Panc1 (cell line): ENCODE data around the gene FPR3. TPM values are rescaled to one million over a fixed set of nuclear protein-coding genes. Genes with fewer than 3 reads are reported as not detected.

ENCODE experiments used
- ATAC-seq: fragments of 200-7000 bp; cut with Tn5 transposase; 2 replicates; pipeline ENCODE4 v1.9.1; 2020; ENCODE audit warnings: mild to moderate bottlenecking, moderate library complexity
- BruUV-seq: library from RNA; stranded (reverse); fragments of 400-500 nt; replicated peaks from 2 replicates; lab custom pipeline; 2021; lab: Mats Ljungman, UMichigan
- CTCF ChIA-PET: fragments of 300-600 bp; sonication (Branson Sonifier 250); formaldehyde crosslinking; loops from one replicate; lab custom pipeline; 2022; ENCODE audit warnings: antibody characterized with exemption; lab: Charles Lee
- POLR2A ChIA-PET: fragments of 300-600 bp; sonication (Branson Sonifier 250); formaldehyde crosslinking; loops from one replicate; lab custom pipeline; 2022; ENCODE audit warnings: antibody characterized with exemption; lab: Charles Lee
- DNase-seq: peaks from one replicate; pipeline ENCODE4 v3.0.0-alpha.2; 2010; ENCODE audit warnings: low read depth, low spot score
- H3K27ac ChIP-seq: 2 replicates; pipeline ENCODE4 v1.5.1; 2011; ENCODE audit warnings: mild to moderate bottlenecking, low read length, inconsistent platforms
- H3K27me3 ChIP-seq: fragments of 200-500 bp; sonication (Bioruptor generic); 2 replicates; pipeline ENCODE4 v1.6.0; 2014; ENCODE audit warnings: low read length, inconsistent platforms; ENCODE audit not compliant: control insufficient read depth, insufficient read depth
- H3K36me3 ChIP-seq: fragments of 200-500 bp; sonication (Bioruptor generic); 2 replicates; pipeline ENCODE4 v1.5.1; 2014; ENCODE audit warnings: inconsistent platforms, mild to moderate bottlenecking, low read length, moderate library complexity; ENCODE audit not compliant: control insufficient read depth, insufficient read depth
- H3K4me1 ChIP-seq: 2 replicates; pipeline ENCODE4 v1.5.1; 2011; ENCODE audit warnings: inconsistent platforms, mild to moderate bottlenecking, low read length, moderate library complexity; ENCODE audit not compliant: control insufficient read depth, insufficient read depth
- H3K4me3 ChIP-seq, 2 experiments: 2 replicates each; pipeline ENCODE4 v1.5.1; 2011 to 2012; ENCODE audit warnings: low read depth in 2 of 2, low read length in 2 of 2, mild to moderate bottlenecking in 2 of 2, inconsistent platforms in 1 of 2, moderate library complexity in 1 of 2
- H3K9me3 ChIP-seq: fragments of 200-500 bp; sonication (Bioruptor generic); 2 replicates; pipeline ENCODE4 v1.5.1; 2014; ENCODE audit warnings: low read depth, mild to moderate bottlenecking, inconsistent platforms, low read length, moderate library complexity; ENCODE audit not compliant: control insufficient read depth, insufficient read depth
- CTCF ChIP-seq: fragments of 450-650 bp; IDR thresholded peaks from 2 replicates; pipeline ENCODE4 v1.5.1; 2017; ENCODE audit warnings: mild to moderate bottlenecking
- POLR2AphosphoS5 ChIP-seq: IDR thresholded peaks from 2 replicates; pipeline ENCODE4 v1.6.1; 2012; ENCODE audit warnings: mild to moderate bottlenecking, low read depth, low read length, moderate library complexity
- REST ChIP-seq, 2 experiments: IDR thresholded peaks; 2 replicates each; pipeline ENCODE4 v1.6.1; 2011 to 2012; ENCODE audit warnings: low read depth in 2 of 2, control low read depth in 1 of 2, low read length in 1 of 2, mild to moderate bottlenecking in 1 of 2, moderate library complexity in 1 of 2; ENCODE audit not compliant: insufficient read depth in 1 of 2
- SIN3A ChIP-seq: IDR thresholded peaks from 2 replicates; pipeline ENCODE4 v1.6.1; 2012; ENCODE audit warnings: low read depth, mild to moderate bottlenecking, low read length, moderate library complexity, borderline replicate concordance; ENCODE audit not compliant: insufficient read depth
- TCF7L2 ChIP-seq: IDR thresholded peaks from 2 replicates; pipeline ENCODE4 v1.6.1; 2011; ENCODE audit warnings: mild to moderate bottlenecking, low read depth, low read length, inconsistent platforms
- in situ Hi-C: cut with HindIII; loops from 2 replicates; pipeline ENCODE4 v1.10.0; 2016; ENCODE audit warnings: low sequenced_read_pairs, low pct_unique_long_range_greater_than_20kb
- intact Hi-C: fragments of 100-400 bp; cut with micrococcal nuclease; formaldehyde crosslinking; loops from one replicate; pipeline ENCODE4 v1.10.0; 2022; ENCODE audit not compliant: unreplicated experiment
- total RNA-seq: library from RNA; stranded (reverse); gene quantifications from one replicate; pipeline ENCODE4 v1.2.1, GENCODE V29; 2021; ENCODE audit not compliant: unreplicated experiment

Gene FPR3
- total RNA-seq, 1 experiment from 2014 or later, result 0.08 TPM

GRCh38 chr19:51808333-51808986 lies 13.5 kb downstream of the FPR3 start:
- Histone ChIP-seq H3K4me1 (no peaks in the 10 kb centered on the region), H3K4me3 (no peak overlapping the region), H3K27ac (no peak overlapping the region), H3K9me3 (no peaks in the 10 kb centered on the region), H3K27me3 (no peaks in the 10 kb centered on the region), H3K36me3 (no peaks in the 10 kb centered on the region)
- ChIA-PET POLR2A (no interaction called here), CTCF (no interaction called here)
- no peak; the same call in 1 of the 2 replicates for TF ChIP-seq CTCF
- no peak for TF ChIP-seq POLR2AphosphoS5
- TF ChIP-seq SIN3A, result no peak
- no peak for TF ChIP-seq TCF7L2
- TF ChIP-seq REST (IDR thresholded peaks at IDR 0.05; ENCODE audit: insufficient read depth in 1 of 2, low read depth in 2 of 2, low read length in 1 of 2), result no peak
- ATAC-seq, result no peak
- in situ Hi-C loops, result no loop called here
- peak; percentile 8 for DNase-seq
- intact Hi-C loops, result no loop called here
- BruUV-seq, result no TSS peak

- intact Hi-C loops, result no loop called here
- Histone ChIP-seq H3K27ac (no peak overlapping the region), H3K4me1 (no peaks in the 10 kb centered on the region), H3K4me3 (no peak overlapping the region), H3K36me3 (no peaks in the 10 kb centered on the region), H3K27me3 (no peaks in the 10 kb centered on the region), H3K9me3 (no peaks in the 10 kb centered on the region)
- CTCF ChIA-PET, result no interaction called here
- in situ Hi-C loops, result no loop called here
- BruUV-seq, result no TSS peak
- DNase-seq (no peak), ATAC-seq (no peak)
- POLR2A ChIA-PET, result no interaction called here
- TF ChIP-seq SIN3A, result no peak
- TF ChIP-seq TCF7L2, result no peak
- TF ChIP-seq REST (IDR thresholded peaks at IDR 0.05; ENCODE audit: insufficient read depth in 1 of 2, low read depth in 2 of 2, low read length in 1 of 2), result no peak
- no peak for TF ChIP-seq POLR2AphosphoS5
- no peak for TF ChIP-seq CTCF
Observed at GRCh38 chr19:51809787-51810186, 14.8 kb downstream of the FPR3 start.
